GM21723 (cell line): ENCODE measurements around the gene CAB39L.

Experiments used
- ATAC-seq: cut with Tn5 transposase; IDR thresholded peaks from one replicate; pipeline ENCODE4 v1.9.1; 2021; ENCODE audit warnings: mild to moderate bottlenecking, moderate library complexity; ENCODE audit not compliant: unreplicated experiment

The CAB39L gene

DNA sequence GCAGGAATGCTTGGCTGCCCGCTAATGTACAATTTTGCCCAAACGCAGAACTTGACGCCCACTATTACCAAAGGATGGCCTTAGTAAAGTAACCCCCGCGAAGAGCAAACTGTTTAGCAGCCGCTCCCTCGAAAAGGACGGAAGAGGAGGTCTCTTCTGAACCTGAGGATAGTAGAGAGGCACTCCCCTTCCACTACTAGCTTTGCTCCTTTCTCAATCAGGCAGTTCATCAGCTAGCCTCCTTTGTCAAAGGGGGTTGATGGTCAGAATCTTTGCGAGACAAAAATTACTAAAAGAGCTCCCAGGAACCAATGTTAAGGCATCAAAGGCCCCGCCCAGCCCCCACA, 534 bp downstream of the CAB39L start:
- no peak for ATAC-seq

DNA sequence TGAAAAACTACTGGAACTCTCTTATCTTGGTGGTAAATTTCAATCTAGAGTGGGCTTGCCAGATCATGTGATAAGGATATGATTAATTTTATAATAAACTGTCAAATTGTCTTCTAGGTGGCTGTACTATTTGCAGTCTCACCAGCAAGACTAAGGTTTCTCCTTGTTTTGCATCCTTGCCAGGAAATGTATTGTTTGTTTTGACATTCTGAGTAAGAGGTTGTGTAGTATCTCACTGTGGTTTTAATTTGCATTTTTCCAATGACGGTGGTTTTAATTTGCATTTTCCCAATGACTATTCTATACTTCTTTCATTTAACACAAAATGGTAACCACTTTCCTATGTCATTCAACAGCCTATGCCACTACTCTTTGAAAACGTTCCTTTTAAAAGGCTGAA, 2.0 kb downstream of the CAB39L start:
- no peak for ATAC-seq

DNA sequence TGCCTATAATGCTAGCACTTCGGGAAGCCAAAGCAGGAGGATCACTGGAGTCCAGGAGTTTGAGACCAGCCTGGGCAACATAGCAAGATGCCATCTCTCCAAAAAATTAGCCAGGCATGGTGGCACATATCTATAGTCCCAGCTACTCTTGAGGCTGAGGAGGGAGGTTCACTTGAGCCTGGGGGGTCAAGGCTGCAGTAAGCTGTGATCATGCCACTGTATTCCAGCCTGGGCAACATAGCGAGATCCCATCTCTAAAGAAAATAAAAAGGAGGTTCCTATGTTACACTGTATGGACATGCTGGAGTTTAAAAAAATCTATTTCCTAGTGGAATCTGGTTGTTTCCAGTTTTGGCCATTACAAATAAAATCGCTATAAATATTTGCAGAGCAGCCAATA, 2.6 kb downstream of the CAB39L start:
- ATAC-seq = no peak

DNA sequence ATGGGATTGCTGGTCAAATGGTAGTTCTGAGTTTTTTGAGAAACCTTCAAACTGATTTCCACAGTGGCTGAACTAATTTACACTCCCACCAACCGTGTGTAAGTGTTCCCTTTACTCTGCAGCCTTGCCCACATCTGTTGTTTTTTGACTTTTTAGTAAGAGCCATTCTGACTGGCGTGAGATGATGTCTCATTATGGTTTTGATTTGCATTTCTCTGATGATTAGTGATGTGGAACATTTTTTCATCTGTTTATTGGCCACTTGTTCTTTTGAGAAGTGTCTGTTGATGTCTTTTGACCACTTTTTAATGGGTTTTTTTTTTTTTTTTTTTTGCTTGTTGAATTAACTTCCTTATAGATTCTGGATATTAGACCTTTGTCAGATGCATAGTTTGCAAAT, 4.3 kb downstream of the CAB39L start:
- ATAC-seq = no peak

DNA sequence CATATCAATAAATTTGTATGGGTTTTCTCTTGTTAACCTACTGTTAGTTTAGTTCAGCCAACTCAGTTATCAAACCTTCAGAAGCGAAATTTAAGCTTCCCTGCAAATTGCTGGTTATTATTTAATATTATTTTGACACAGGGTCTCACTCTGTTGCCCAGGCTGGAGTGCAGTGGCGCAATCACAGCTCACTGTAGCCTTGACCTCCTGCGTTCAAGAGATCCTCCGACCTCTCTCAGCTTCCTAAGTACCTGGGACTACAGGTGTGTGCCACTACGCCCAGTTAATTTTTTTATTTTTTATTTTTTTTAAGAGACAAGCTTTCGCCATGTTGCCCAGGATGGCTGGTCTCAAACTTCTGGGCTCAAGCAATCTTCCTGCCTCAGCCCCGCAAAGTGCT, 6.2 kb downstream of the CAB39L start:
- ATAC-seq = no peak

DNA sequence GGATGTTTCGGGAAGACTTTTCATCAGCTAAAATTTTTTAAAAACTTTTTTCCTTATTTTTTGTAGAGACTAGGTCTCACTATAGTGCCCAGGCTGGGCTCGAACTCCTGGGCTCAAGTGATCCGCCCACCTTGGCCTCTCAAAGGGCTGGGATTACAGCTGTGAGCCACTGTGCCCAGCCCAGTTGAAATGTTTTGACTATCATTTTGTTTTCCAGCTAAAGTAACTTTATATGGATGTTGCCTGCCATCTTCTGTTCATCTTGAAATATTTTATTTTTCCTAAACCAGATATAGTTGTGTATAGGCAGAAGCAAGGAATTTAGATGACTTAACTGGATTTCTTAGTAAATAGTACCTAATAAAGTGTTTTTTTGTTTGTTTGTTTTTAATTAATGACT, 7.0 kb downstream of the CAB39L start:
- ATAC-seq = no peak

DNA sequence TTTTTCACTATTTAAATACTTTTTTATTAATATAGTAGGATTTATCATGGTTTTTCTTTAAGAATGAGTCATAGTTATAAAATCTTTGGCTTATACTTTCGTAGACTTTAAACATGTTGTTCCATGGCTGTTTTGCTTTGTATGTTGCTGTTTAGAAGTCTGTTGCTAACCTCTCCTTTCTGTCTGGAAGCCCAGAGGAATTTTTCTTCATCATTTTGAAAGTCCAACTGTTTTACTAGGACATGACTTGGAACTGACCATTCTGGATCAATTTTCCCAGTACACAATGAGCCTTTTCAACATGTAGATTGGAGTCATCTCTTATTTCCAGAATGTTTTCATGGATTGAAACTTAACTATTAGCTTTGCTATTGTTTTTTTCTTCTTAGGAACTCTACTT, 7.9 kb downstream of the CAB39L start:
- no peak for ATAC-seq

DNA sequence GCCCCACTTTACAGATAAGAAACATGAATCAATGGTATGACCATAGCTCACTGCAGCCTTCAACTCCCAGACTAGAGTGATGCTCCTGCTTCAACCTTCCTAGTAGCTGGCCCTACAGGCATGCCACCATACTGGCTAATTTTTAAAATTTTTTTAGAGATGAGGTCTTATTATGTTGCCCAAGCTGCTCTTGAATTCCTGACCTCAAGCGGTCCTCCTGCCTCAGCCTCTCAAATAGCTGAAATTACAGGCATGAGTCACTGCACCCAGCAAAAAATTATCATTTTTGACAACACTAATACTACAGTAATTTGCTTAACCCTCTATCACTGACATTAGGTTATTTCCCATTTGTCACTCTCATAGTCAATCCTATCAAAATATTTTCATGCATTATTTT, 14.7 kb downstream of the CAB39L start:
- ATAC-seq = no peak

DNA sequence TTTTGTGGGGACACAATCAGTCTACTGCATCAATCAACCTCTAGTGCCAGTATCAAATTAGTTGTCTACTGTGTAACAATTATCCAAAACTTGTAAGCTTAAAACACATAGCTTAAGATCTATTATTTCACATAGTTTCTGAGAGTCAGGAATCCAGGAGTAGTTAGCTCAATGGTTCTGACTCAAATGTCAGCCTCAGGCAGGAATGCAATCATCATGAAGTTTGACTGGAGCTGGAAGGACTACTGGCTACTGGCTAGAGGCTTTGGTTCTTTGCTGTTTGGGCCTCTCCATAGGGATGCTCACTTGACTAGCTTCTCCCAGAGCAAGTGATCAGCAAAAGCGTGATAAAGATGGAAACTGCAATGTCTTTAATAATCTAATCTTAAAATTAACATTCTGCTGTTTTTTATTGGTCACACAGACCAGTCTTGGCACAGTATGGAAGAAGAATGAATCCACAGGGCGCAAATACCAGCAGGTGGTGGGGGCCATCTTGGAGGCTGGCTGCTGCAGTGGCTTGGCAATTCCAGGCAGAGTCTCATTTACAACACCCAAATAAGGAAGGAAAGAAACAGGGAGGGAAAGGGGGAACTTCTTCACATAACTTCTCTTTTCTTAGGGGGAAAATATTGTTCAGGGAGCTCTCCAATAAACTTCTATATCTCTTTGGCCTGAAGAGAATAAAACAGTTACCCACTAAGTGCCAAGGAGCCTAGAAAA, 15.7 kb downstream of the CAB39L start:
- ATAC-seq = no peak

DNA sequence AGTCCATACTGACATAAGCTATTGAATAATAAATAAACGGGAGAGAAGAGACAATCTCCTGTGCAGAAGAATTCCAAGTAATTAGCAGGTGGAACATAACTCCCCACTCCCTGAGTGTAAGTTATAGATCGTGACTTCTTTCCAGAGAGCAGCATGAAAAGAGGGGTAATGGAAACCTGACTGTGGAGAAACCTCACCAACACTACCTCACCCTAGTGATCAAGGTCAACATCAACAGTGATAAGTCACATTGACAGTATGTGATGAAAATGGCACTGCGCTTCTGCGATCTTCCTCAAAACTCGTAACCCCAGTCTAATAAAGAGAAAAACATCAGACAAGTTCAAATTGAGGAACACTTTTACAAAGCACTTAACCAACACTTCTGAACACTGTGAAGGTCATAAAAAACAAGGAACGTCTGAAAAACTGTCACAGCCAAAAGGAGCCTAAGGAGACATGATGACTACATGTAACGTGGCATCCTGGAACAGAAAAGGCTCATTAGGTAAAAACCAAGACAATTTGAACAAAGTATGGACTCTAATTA, 19.8 kb downstream of the CAB39L start:
- no peak for ATAC-seq

DNA sequence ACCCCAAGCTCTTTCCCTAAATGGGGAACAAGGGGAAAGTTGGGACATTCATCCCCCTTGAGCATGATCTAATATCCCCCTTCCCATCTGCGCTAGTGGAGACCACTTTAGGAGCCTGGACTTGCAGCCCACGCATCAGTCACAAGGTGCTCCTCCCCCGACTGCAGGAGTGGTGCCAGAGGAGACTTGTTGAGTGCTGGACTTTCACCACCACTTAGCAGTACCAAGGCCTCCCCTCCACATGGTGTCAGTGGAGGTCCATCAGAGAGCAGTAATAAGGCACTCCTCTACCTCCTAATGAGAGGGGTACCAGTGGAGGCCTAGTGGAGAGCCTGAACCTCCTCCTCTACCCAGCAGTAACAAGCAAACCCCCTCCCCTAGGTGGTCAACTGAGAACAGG, 22.5 kb downstream of the CAB39L start:
- peak; percentile 80 for ATAC-seq

DNA sequence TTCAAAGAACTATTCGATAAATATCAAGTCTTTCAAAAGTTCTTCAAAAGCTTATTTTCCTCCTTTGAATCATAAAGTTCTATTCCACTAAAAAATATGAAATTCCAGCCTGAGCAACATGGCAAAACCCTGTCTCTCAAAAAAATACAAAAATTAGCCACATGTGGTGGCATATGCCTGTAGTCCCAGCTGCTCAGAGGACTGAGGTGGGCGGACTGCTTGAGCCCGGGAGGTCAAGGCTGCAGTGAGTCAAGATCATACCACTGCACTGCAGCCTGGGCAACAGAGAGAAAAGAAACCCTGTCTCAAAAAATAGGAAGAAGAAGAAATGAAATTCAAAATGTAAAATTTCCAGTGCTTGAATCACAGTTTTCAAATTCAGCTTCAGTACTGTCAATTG, 24.6 kb downstream of the CAB39L start:
- no peak for ATAC-seq

DNA sequence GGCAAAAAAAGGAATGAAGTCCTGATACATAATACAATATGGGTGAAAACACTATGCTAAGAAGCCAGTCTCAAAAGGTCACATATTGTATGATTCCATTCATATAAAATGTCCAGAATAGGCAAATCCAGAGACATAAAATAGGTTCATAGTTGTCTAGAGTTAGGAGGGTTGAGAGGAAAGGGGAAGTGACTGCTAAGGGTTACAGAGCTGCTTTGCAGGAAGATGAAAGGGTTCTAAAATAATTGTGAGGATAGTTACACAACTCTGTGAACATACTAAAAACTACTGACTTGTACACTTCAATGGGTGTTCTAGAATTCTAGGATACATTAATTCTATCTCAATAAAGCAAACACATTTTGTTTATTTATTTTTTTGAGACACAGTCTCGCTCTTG, 25.7 kb downstream of the CAB39L start:
- no peak for ATAC-seq

DNA sequence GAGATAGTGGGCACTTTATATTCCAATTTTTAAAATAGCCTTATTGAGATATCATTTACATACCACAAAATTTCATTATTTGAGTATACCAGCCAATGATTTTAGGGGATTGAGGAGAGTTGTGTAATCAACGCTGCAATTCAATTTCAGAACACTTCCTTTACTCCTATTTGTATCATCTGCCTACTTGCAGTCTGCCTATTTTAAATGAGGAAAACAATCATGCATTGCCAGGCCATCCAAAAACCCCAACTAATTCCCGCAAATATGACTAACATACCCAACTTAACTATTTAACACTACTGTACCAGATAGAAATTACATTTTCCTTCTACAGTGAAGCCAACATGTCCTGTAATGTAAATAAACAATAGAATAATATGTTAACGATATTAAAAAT, 26.7 kb downstream of the CAB39L start:
- no peak for ATAC-seq

DNA sequence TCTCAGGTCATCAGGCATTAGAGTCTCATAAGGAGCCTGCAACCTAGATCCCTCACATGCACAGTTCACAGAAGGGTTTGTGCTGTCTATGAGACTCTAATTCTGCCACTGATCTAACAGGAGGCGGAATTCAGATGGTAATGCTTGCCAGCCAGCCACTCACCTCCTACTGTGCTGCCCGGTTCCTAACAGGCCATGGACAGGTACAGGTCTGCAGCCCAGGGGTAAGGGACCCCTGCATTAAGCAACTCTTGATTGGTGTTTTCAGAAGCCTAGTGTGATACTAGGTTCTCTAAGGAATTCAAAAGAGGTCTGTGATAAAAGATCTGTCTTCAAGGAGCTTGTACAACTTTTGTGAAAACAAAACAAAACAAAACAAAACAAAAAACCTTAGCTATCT, 31.1 kb downstream of the CAB39L start:
- no peak for ATAC-seq

DNA sequence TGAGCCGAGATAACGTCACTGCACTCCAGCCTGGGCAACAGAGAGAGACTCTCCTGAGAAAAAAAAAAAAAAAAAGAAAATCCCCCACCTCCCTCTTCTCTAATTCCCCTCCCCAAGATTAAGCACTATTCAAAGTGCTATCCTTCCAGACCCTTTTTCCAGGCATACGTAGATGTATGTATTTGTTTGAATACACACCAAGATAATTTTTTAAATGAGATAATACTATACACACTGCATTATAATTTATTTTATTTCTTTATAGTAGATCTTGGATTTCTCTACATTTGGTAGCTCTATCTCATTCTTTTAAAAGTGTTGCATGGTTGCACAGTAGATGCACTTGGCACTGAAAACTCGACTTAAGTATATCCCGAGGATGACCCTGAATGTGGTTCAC, 32.5 kb downstream of the CAB39L start:
- no peak for ATAC-seq

DNA sequence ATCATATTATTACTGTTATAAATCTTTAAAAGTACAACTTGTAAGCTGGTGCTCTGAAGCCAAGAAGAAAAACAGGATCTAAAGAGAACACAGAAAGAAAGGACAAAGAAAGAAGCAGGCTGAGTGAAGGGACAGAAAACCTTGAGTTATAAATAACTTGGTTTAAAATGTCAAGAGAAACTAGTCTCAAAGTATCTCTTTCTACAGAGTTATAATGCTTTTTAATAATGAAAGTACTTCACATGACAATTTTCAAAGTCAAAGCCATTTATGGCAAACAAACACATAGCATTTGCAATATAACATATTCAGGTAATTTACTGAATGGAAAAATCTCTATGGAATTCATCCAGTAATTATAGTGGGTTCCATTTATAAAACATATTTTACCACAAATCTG, 33.4 kb downstream of the CAB39L start:
- peak; percentile 64 for ATAC-seq

DNA sequence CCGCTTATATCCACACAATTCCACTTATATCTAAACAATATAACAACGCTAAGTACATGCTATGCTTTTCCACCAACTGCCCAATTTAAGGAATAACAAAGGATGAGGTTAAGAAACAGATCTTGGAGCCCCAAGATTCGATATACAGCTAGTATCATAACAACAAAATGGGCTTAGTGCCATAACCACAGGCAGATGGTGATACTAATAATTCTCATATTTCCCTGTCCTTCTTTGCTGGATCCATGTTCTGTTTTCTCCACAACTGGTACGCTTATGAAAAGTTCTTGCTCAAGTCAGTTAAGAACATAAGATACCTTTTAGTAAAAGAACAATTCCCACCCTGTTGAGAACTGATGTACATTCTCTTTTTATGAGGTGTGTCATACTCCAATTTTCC, 33.9 kb downstream of the CAB39L start:
- no peak for ATAC-seq

DNA sequence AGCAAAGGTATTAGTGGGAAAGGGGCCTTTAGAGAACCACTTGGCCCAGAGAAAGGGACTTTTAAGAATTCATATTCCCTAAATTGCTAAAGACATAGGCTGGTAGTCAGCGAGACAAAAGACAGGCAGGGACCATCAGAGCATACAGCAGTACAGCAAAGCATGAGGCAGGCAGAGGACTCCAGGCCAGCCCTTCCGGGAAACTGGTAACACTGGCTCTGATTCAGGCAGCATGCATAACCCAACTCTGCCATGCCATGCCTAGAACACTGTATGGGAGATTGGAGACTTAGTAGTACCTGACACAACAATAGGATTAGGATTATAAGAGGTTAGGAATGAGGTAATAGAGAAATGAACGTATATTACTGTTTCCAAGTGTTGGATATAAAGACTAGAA, 34.9 kb downstream of the CAB39L start:
- no peak for ATAC-seq

DNA sequence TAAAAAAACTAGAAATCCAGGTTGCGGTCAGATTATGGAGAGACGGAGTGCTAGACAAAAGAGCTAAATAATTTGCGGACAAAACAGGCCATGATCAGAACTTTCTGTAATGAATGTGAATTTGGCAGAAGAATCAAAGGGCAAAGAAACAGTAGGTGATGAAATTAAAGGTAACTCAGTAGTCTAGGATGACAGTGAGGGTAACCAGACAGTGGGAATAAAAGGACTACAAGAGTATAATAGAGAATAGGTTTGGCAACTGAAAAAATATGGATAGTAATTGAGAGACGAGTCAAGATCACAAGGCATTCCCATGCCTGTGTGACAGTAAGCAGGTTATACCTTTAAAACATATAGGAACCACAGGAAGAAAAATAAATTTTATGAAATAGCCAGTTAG, 35.9 kb downstream of the CAB39L start:
- no peak for ATAC-seq

DNA sequence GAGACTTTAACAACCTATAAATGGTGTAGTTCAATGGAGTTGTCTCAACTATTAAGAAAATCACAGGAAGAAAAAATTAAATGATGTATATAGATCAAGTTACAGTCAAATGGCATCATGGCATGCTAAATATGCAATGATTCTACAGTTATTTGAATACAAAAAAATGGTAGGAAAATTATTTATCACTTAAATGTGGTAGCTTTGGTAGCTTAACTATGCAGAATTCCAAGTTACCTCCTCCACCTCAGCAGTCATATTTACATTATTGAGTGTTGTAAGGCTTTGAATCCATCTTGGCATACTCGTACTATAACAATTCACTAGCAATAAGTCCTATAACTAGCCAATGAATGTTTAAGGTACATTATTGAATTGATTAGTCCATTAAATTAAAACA, 36.8 kb downstream of the CAB39L start:
- ATAC-seq = no peak

DNA sequence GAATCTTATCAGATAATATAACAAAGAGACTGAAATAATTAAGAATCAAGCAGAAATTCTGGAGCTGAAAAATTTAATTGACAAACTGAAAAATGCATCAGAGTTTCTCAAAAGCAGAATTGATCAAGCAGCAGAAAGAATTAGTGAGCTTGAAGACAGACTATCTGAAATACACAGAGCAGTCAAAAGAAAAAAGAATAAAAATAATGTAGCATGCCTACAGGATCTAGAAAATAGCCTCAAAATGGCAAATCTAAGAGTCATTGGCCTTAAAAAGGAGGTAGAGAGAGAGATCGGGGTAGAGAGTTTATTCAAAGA, 39.2 kb downstream of the CAB39L start:
- ATAC-seq = no peak

DNA sequence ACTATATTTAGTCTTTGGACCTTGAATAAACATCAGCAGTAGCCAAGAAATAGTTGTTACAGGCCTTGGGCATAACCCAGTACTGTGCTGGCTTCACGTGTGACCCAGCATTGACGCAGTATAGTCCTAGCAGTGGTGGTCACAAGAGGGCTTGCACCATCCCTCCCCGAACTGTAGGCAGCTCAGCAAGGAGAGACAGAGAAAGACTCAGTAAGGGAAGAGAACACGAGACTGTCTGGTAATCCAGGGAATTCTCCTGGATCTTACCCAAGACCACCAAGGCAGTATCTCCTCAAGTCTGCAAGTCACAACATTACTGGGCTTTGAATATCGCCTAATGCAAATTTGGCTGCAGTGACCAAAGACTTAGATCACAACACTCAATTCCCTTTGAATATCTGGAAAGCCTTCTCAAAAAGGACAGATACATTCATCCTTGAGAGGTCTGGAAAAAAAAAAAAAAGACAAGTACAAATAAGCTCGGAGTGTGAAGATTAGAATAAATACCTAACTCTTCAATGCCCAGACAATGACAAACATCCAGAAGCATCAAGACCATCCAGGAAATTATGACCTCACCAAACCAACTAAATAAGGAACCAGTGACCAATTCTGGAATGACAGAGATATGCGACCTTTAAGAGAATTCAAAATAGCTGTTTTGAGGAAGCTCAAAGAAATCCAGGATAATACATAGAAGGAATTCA, 39.7 kb downstream of the CAB39L start:
- no peak for ATAC-seq
